HCT116 (cell line): ENCODE results near the gene PDE6B. TPM values are rescaled to one million over a fixed set of nuclear protein-coding genes. Genes with fewer than 3 reads are reported as not detected.

Source experiments
- ATAC-seq: fragments of 200-7000 bp; cut with Tn5 transposase; 2 replicates; pipeline ENCODE4 v1.9.1; 2020; ENCODE audit warnings: mild to moderate bottlenecking, moderate library complexity
- BruUV-seq: library from RNA; stranded (reverse); fragments of 400-500 nt; replicated peaks from 2 replicates; lab custom pipeline; 2021; lab: Mats Ljungman, UMichigan
- CTCF ChIA-PET: fragments of 300-600 bp; sonication (Branson Sonifier 250); formaldehyde crosslinking; loops from one replicate; lab custom pipeline; 2021; ENCODE audit warnings: antibody characterized with exemption; lab: Charles Lee
- POLR2A ChIA-PET: fragments of 300-600, 350-600 bp; sonication (Branson Sonifier 250); formaldehyde crosslinking; loops from one replicate; lab custom pipeline; 2021; ENCODE audit warnings: antibody characterized with exemption; lab: Charles Lee
- RAD21 ChIA-PET, 2 experiments: fragments of 300-600 bp; sonication (Branson Sonifier 250); formaldehyde crosslinking; loops; one replicate each; lab custom pipeline; 2023; ENCODE audit warnings: low total read pairs in 2 of 2; ENCODE audit not compliant: uncharacterized antibody in 2 of 2, unreplicated experiment in 2 of 2, low non-redundant PET in 1 of 2; lab: Charles Lee
- DNase-seq: peaks from one replicate; pipeline ENCODE4 v3.0.0-alpha.2; 2010; ENCODE audit warnings: low read depth, low spot score
- H2AFZ ChIP-seq: fragments of 200-600 bp; shearing (Covaris generic), sonication (generic); 2 replicates; pipeline ENCODE4 v1.6.1; 2017; ENCODE audit warnings: low read depth, mixed run types, mixed read lengths, antibody characterized with exemption, low read length; ENCODE audit not compliant: poor library complexity, severe bottlenecking
- H3K27ac ChIP-seq: 2 replicates; pipeline ENCODE4 v1.5.1; 2012; ENCODE audit warnings: low read depth, low read length
- H3K27me3 ChIP-seq: fragments of 200-600 bp; sonication (generic); 2 replicates; pipeline ENCODE4 v1.6.1; 2016; ENCODE audit warnings: mixed run types, low read length, mixed read lengths; ENCODE audit not compliant: insufficient read depth
- H3K36me3 ChIP-seq, 2 experiments: fragments of 200-500 bp in 1 of 2; fragments of 200-600 bp in 1 of 2; sonication (Bioruptor generic) in 1 of 2; sonication (generic) in 1 of 2; 2 replicates each; pipeline versions ENCODE4 v1.5.1 to v1.6.1; 2014 to 2016; ENCODE audit warnings: low read length in 2 of 2, inconsistent platforms in 1 of 2, mixed read lengths in 1 of 2, mixed run types in 1 of 2; ENCODE audit not compliant: insufficient read depth in 2 of 2, control insufficient read depth in 1 of 2
- H3K4me1 ChIP-seq, 2 experiments: fragments of 200-600 bp in 1 of 2; sonication (generic) in 1 of 2; 2 replicates each; pipeline versions ENCODE4 v1.5.1 to v1.6.1; 2012 to 2017; ENCODE audit warnings: low read length in 2 of 2, inconsistent platforms in 1 of 2, mild to moderate bottlenecking in 1 of 2, mixed read lengths in 1 of 2, mixed run types in 1 of 2, moderate library complexity in 1 of 2; ENCODE audit not compliant: insufficient read depth in 2 of 2, control insufficient read depth in 1 of 2
- H3K4me2 ChIP-seq: fragments of 200-600 bp; sonication (generic); 2 replicates; pipeline ENCODE4 v1.6.1; 2017; ENCODE audit warnings: mixed run types, low read length, mixed read lengths
- H3K4me3 ChIP-seq, 2 experiments: fragments of 200-600 bp in 1 of 2; sonication (generic) in 1 of 2; replicated peaks in 1 of 2; 2 replicates each; pipeline ENCODE4 v1.5.1; 2011 to 2016; ENCODE audit warnings: low read length in 2 of 2, control low read depth in 1 of 2, low read depth in 1 of 2, mild to moderate bottlenecking in 1 of 2, mixed read lengths in 1 of 2, mixed run types in 1 of 2
- H3K79me2 ChIP-seq: fragments of 200-600 bp; sonication (generic); 2 replicates; pipeline ENCODE4 v1.6.1; 2017; ENCODE audit warnings: mild to moderate bottlenecking, mixed run types, low read length, moderate library complexity, mixed read lengths; ENCODE audit not compliant: insufficient read depth
- H3K9ac ChIP-seq: fragments of 200-600 bp; sonication (generic); 2 replicates; pipeline ENCODE4 v1.6.1; 2016; ENCODE audit warnings: low read length, mixed read lengths
- H3K9me2 ChIP-seq: fragments of 200-600 bp; sonication (generic), shearing (Covaris generic); 2 replicates; pipeline ENCODE4 v1.6.1; 2017; ENCODE audit warnings: mixed run types, mild to moderate bottlenecking, moderate library complexity; ENCODE audit not compliant: insufficient read depth
- H3K9me3 ChIP-seq, 2 experiments: fragments of 200-500 bp in 1 of 2; fragments of 200-600 bp in 1 of 2; sonication (Bioruptor generic) in 1 of 2; sonication (generic) in 1 of 2; 2 replicates each; pipeline ENCODE4 v1.6.1; 2014 to 2017; ENCODE audit warnings: low read length in 2 of 2, mixed read lengths in 2 of 2, inconsistent platforms in 1 of 2, low read depth in 1 of 2, mild to moderate bottlenecking in 1 of 2, mixed run types in 1 of 2, moderate library complexity in 1 of 2; ENCODE audit not compliant: control insufficient read depth in 1 of 2, insufficient read depth in 1 of 2
- H4K20me1 ChIP-seq: fragments of 200-600 bp; sonication (generic), shearing (Covaris generic); 2 replicates; pipeline ENCODE4 v1.6.1; 2017; ENCODE audit warnings: mixed run types, mild to moderate bottlenecking, moderate library complexity; ENCODE audit not compliant: insufficient read depth
- ATF3 ChIP-seq: IDR thresholded peaks from 2 replicates; pipeline ENCODE4 v1.6.1; 2012
- CBX3 ChIP-seq: IDR thresholded peaks from 2 replicates; pipeline ENCODE4 v1.6.1; 2012; ENCODE audit warnings: low read depth
- CEBPB ChIP-seq: IDR thresholded peaks from 2 replicates; pipeline ENCODE4 v1.6.1; 2012; ENCODE audit warnings: low read depth
- CTCF ChIP-seq, 3 experiments: fragments of 200-600 bp in 1 of 3; sonication (generic) in 1 of 3; IDR thresholded peaks in 2 of 3; conservative IDR thresholded peaks in 1 of 3; 2 replicates each; pipeline ENCODE4 v1.5.1; 2012 to 2017; ENCODE audit warnings: low read depth in 2 of 3, low read length in 2 of 3, antibody characterized with exemption in 1 of 3, borderline replicate concordance in 1 of 3, control low read depth in 1 of 3, mild to moderate bottlenecking in 1 of 3, mixed read lengths in 1 of 3, mixed run types in 1 of 3, moderate library complexity in 1 of 3; ENCODE audit not compliant: insufficient read depth in 1 of 3
- EGR1 ChIP-seq: IDR thresholded peaks from 2 replicates; pipeline ENCODE4 v1.6.1; 2012; ENCODE audit warnings: low read depth
- ELF1 ChIP-seq: IDR thresholded peaks from 2 replicates; pipeline ENCODE4 v1.6.1; 2012; ENCODE audit warnings: low read depth, borderline replicate concordance
- EZH2phosphoT487 ChIP-seq: fragments of 200-600 bp; IDR thresholded peaks from 2 replicates; pipeline ENCODE4 v1.6.1; 2018; ENCODE audit warnings: antibody characterized with exemption, borderline replicate concordance
- FOSL1 ChIP-seq: IDR thresholded peaks from 2 replicates; pipeline ENCODE4 v1.6.1; 2012; ENCODE audit warnings: low read depth
- POLR2A ChIP-seq: IDR thresholded peaks from 2 replicates; pipeline ENCODE4 v1.7.0; 2011; ENCODE audit warnings: borderline replicate concordance; ENCODE audit not compliant: insufficient read depth, insufficient read length; ENCODE audit errors: extremely low read depth
- RAD21 ChIP-seq: IDR thresholded peaks from 2 replicates; pipeline ENCODE4 v1.6.1; 2012; ENCODE audit warnings: low read depth, mild to moderate bottlenecking
- REST ChIP-seq: IDR thresholded peaks from 2 replicates; pipeline ENCODE4 v1.6.1; 2012; ENCODE audit warnings: low read depth
- SIN3A ChIP-seq: IDR thresholded peaks from 2 replicates; pipeline ENCODE4 v1.6.1; 2012; ENCODE audit warnings: low read depth
- YY1 ChIP-seq: IDR thresholded peaks from 2 replicates; pipeline ENCODE4 v1.6.1; 2011; ENCODE audit warnings: low read length, low read depth, moderate library complexity, mild to moderate bottlenecking; ENCODE audit not compliant: insufficient replicate concordance; ENCODE audit errors: extremely low read depth
- ZBTB33 ChIP-seq: IDR thresholded peaks from 2 replicates; pipeline ENCODE4 v1.6.1; 2011; ENCODE audit warnings: mild to moderate bottlenecking, low read length, moderate library complexity; ENCODE audit not compliant: insufficient replicate concordance; ENCODE audit errors: extremely low read depth
- ZNF274 ChIP-seq: fragments of 200-500 bp; sonication (Bioruptor generic); IDR thresholded peaks from 2 replicates; pipeline ENCODE4 v1.6.1; 2014; ENCODE audit warnings: mild to moderate bottlenecking, low read depth, low read length, inconsistent platforms
- intact Hi-C: fragments of 100-400 bp; cut with micrococcal nuclease; formaldehyde crosslinking; loops from 2 replicates; pipeline ENCODE4 v1.10.0; 2022
- total RNA-seq: library from RNA; stranded (reverse); gene quantifications from one replicate; pipeline ENCODE4 v1.2.1, GENCODE V29; 2021; ENCODE audit not compliant: unreplicated experiment

PDE6B gene
- total RNA-seq, 1 experiment from 2014 or later = not detected

- no peaks in the 10 kb centered on the region for H3K36me3 ChIP-seq
- H3K27ac ChIP-seq = no peak overlapping the region
- intact Hi-C loops = no loop called here
- no peaks in the 10 kb centered on the region for H3K9me3 ChIP-seq
- no peaks in the 10 kb centered on the region for H3K9me2 ChIP-seq
- ChIA-PET RAD21 (no interaction called here), POLR2A (no interaction called here), CTCF (interaction anchor here (1.5 kb wide), 1 partner anchor 15 kb away, joined by 3 read pairs; no protein-coding TSS in a partner anchor)
- peak overlapping the region; percentile 54 for H2AFZ ChIP-seq
- H3K9ac ChIP-seq = no peak overlapping the region
- H3K4me1 ChIP-seq = peaks cover 0 to 9% of the 10 kb centered on the region in 2 experiments; a peak in 2 of 4 replicates
- no peak overlapping the region for H3K4me3 ChIP-seq
- BruUV-seq = no TSS peak
- no peaks in the 10 kb centered on the region for H4K20me1 ChIP-seq
- ATAC-seq (peak; percentile 75), DNase-seq (no peak)
- peak overlapping the region; percentile 36; the same call in 1 of the 2 replicates for H3K4me2 ChIP-seq
- H3K27me3 ChIP-seq = no peaks in the 10 kb centered on the region
- H3K79me2 ChIP-seq = no peaks in the 10 kb centered on the region
- TF ChIP-seq CTCF (IDR thresholded peaks at IDR 0.05 in 2 of 3, conservative IDR thresholded peaks at IDR 0.05 in 1 of 3; ENCODE audit: borderline replicate concordance in 1 of 3, insufficient read depth in 1 of 3, low read depth in 2 of 3, low read length in 2 of 3) = no peak
- TF ChIP-seq EGR1 = no peak
- no peak for TF ChIP-seq FOSL1
- no peak for TF ChIP-seq ATF3
- no peak for TF ChIP-seq ELF1
- no peak for TF ChIP-seq ZNF274
- TF ChIP-seq CBX3 = no peak
- TF ChIP-seq RAD21 = no peak
- TF ChIP-seq YY1 = no peak
- no peak for TF ChIP-seq SIN3A
- TF ChIP-seq EZH2phosphoT487 = no peak
- no peak for TF ChIP-seq REST
- no peak for TF ChIP-seq ZBTB33
- TF ChIP-seq POLR2A = no peak
- TF ChIP-seq CEBPB = no peak
These were observed 7.4 kb upstream of the PDE6B start for GRCh38 chr4:617644-618641.
